ENCODE data around the gene UBTD1.

Gene UBTD1

GRCh38 chr10:97618285-97618684 lies 119.6 kb downstream of the UBTD1 start:
- Histone ChIP-seq H3K79me1 (ENCODE audit: low read depth, low read length) (no peaks in the 10 kb centered on the region), H3K18ac (ENCODE audit: low read length) (no peak overlapping the region), H2BK15ac (ENCODE audit: low read length) (no peak overlapping the region), H4K8ac (ENCODE audit: low read depth, low read length) (no peak overlapping the region), H3K4me2 (ENCODE audit: insufficient read depth, low read length, poor library complexity, severe bottlenecking) (no peak overlapping the region), H4K91ac (ENCODE audit: low read depth, low read length, poor library complexity) (no peak overlapping the region), H2BK120ac (ENCODE audit: low read depth, low read length) (no peak overlapping the region), H2BK5ac (ENCODE audit: low read length) (no peak overlapping the region), H3K36me3 (replicated peaks in 1 of 2; ENCODE audit: control insufficient read depth in 2 of 2, insufficient read depth in 2 of 2, low read length in 2 of 2) (peaks cover 9 to 42% of the 10 kb centered on the region in 2 donors), H3K27ac (replicated peaks; ENCODE audit: low read length) (no peak overlapping the region), H3K14ac (ENCODE audit: low read length) (no peak overlapping the region), H2AK5ac (ENCODE audit: low read depth, low read length) (no peak overlapping the region), H2AFZ (ENCODE audit: low read length) (no peak overlapping the region), H2BK12ac (ENCODE audit: low read length) (no peak overlapping the region), H3K23ac (ENCODE audit: low read depth, low read length, poor library complexity) (no peak overlapping the region), H3K4me3 (ENCODE audit: low read length in 2 of 2) (no peak overlapping the region), H3K4me1 (ENCODE audit: control insufficient read depth in 2 of 2, insufficient read depth in 1 of 2, low read depth in 1 of 2, low read length in 2 of 2) (no peaks in the 10 kb centered on the region), H3K9ac (ENCODE audit: low read depth, low read length, poor library complexity) (no peak overlapping the region), H3K27me3 (ENCODE audit: control insufficient read depth in 3 of 3, insufficient read depth in 3 of 3, low read depth in 1 of 3, low read length in 3 of 3) (no peaks in the 10 kb centered on the region), H3K4ac (ENCODE audit: low read length) (no peak overlapping the region), H3K9me3 (replicated peaks in 1 of 2; ENCODE audit: control insufficient read depth in 2 of 2, insufficient read depth in 1 of 2, low read depth in 1 of 2, low read length in 2 of 2) (no peaks in the 10 kb centered on the region)
- no CpG with 5 or more reads among the region's 4 CpGs for WGBS, 2 donors (ENCODE audit: extremely low coverage in 2 of 2, insufficient read length in 2 of 2, insufficient replicate concordance in 1 of 2)
- no peak for DNase-seq (ENCODE audit: low spot score)

DNA sequence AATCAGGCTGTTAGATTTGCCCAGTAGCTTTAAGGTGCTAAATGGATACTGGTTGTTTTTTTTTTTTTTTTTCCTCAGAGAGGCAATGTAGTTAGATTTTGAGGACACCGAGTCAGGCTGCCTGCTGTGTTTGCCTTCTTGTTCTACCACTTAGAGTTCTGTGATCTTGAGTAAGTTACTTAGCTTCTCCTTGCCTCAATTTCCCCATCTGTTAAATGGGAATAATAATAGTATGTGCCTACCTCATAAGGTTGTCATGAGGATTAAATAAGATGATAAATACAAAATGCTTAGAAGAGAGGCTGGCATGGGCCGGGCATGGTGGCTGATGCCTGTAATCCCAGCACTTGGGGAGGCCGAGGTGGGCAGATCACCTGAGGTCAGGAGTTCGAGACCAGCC lies 120.0 kb downstream of the UBTD1 start:
- Histone ChIP-seq H2AFZ (ENCODE audit: low read length) (no peak overlapping the region), H3K4me3 (ENCODE audit: low read length in 2 of 2) (no peak overlapping the region), H3K14ac (ENCODE audit: low read length) (no peak overlapping the region), H3K27ac (replicated peaks; ENCODE audit: low read length) (no peak overlapping the region), H3K9ac (ENCODE audit: low read depth, low read length, poor library complexity) (no peak overlapping the region), H2BK12ac (ENCODE audit: low read length) (no peak overlapping the region), H4K8ac (ENCODE audit: low read depth, low read length) (no peak overlapping the region), H3K36me3 (replicated peaks in 1 of 2; ENCODE audit: control insufficient read depth in 2 of 2, insufficient read depth in 2 of 2, low read length in 2 of 2) (peaks cover 9 to 40% of the 10 kb centered on the region in 2 donors), H3K4me2 (ENCODE audit: insufficient read depth, low read length, poor library complexity, severe bottlenecking) (no peak overlapping the region), H3K27me3 (ENCODE audit: control insufficient read depth in 3 of 3, insufficient read depth in 3 of 3, low read depth in 1 of 3, low read length in 3 of 3) (no peaks in the 10 kb centered on the region), H2AK5ac (ENCODE audit: low read depth, low read length) (no peak overlapping the region), H2BK5ac (ENCODE audit: low read length) (no peak overlapping the region), H3K4ac (ENCODE audit: low read length) (no peak overlapping the region), H3K4me1 (ENCODE audit: control insufficient read depth in 2 of 2, insufficient read depth in 1 of 2, low read depth in 1 of 2, low read length in 2 of 2) (no peaks in the 10 kb centered on the region), H3K18ac (ENCODE audit: low read length) (no peak overlapping the region), H3K23ac (ENCODE audit: low read depth, low read length, poor library complexity) (no peak overlapping the region), H2BK120ac (ENCODE audit: low read depth, low read length) (no peak overlapping the region), H2BK15ac (ENCODE audit: low read length) (no peak overlapping the region), H4K91ac (ENCODE audit: low read depth, low read length, poor library complexity) (no peak overlapping the region), H3K9me3 (replicated peaks in 1 of 2; ENCODE audit: control insufficient read depth in 2 of 2, insufficient read depth in 1 of 2, low read depth in 1 of 2, low read length in 2 of 2) (no peaks in the 10 kb centered on the region), H3K79me1 (ENCODE audit: low read depth, low read length) (no peaks in the 10 kb centered on the region)
- DNase-seq (ENCODE audit: low spot score), result no peak
- no CpG with 5 or more reads among the region's 4 CpGs for WGBS, 2 donors (ENCODE audit: extremely low coverage in 2 of 2, insufficient read length in 2 of 2, insufficient replicate concordance in 1 of 2)
